ENCODE data around the gene NADK. TPM values are rescaled to one million over a fixed set of nuclear protein-coding genes. Genes with fewer than 3 reads are reported as not detected.
A peak's percentile ranks its signal among the peaks of the same experiment; 100 is the strongest.

The NADK gene
- total and polyA plus RNA-seq, 2 of the 13 experiments (the other 11 are each of a cell fraction or from before 2014, with no cell fraction given), result 56.6 to 60.1 TPM

- TF ChIP-seq PAF1 (CRISPR knock-in tag; IDR thresholded peaks at IDR 0.05) (no peak), ZNF367 (CRISPR knock-in tag; IDR thresholded peaks at IDR 0.05; ENCODE audit: borderline replicate concordance) (no peak), FOXK2 (IDR thresholded peaks at IDR 0.05) (no peak), NPAS2 (CRISPR knock-in tag; IDR thresholded peaks at IDR 0.05; ENCODE audit: borderline replicate concordance) (no peak), NR2F1 (CRISPR knock-in tag; IDR thresholded peaks at IDR 0.05) (peak in 1 of 2 experiments; percentile 44; a peak in 2 of 4 replicates), FOSL2 (CRISPR knock-in tag; IDR thresholded peaks at IDR 0.05) (no peak), GATA4 (IDR thresholded peaks at IDR 0.05; ENCODE audit: borderline replicate concordance, low read depth) (0 out of 2 replicates have a peak, but pooled peaks have one; percentile 4), PBX3 (CRISPR knock-in tag; IDR thresholded peaks at IDR 0.05; ENCODE audit: borderline replicate concordance) (no peak), TCF7L2 (IDR thresholded peaks at IDR 0.05; ENCODE audit: low read depth, low read length) (no peak), ZBTB21 (CRISPR knock-in tag; IDR thresholded peaks at IDR 0.05) (no peak), DPF2 (CRISPR knock-in tag; IDR thresholded peaks at IDR 0.05; ENCODE audit: borderline replicate concordance, low read depth) (no peak), ZNF674 (CRISPR knock-in tag; IDR thresholded peaks at IDR 0.05; ENCODE audit: low read depth) (no peak), KLF13 (CRISPR knock-in tag; IDR thresholded peaks at IDR 0.05) (no peak), ZGPAT (CRISPR knock-in tag; IDR thresholded peaks at IDR 0.05) (peak; percentile 42; the same call in 1 of the 2 replicates), EP300 (IDR thresholded peaks at IDR 0.05; ENCODE audit: low read depth in 2 of 2, low read length in 2 of 2) (no peak), EP300 (CRISPR knock-in tag; IDR thresholded peaks at IDR 0.05; ENCODE audit: borderline replicate concordance) (no peak), ZNF205 (CRISPR knock-in tag; IDR thresholded peaks at IDR 0.05) (no peak), ZNF431 (CRISPR knock-in tag; IDR thresholded peaks at IDR 0.05; ENCODE audit: borderline replicate concordance, low read depth) (no peak), GATAD2A (CRISPR knock-in tag; IDR thresholded peaks at IDR 0.05) (peak; percentile 8; the same call in 1 of the 2 replicates), ZNF383 (CRISPR knock-in tag; IDR thresholded peaks at IDR 0.05; ENCODE audit: borderline replicate concordance) (no peak), CENPX (CRISPR knock-in tag; IDR thresholded peaks at IDR 0.05) (no peak), DMAP1 (CRISPR knock-in tag; IDR thresholded peaks at IDR 0.05) (peak; percentile 2; the same call in 1 of the 2 replicates), ZNF354B (CRISPR knock-in tag; IDR thresholded peaks at IDR 0.05) (no peak), KAT2B (IDR thresholded peaks at IDR 0.05; ENCODE audit: borderline replicate concordance, low read depth, low read length) (no peak), ZNF496 (CRISPR knock-in tag; IDR thresholded peaks at IDR 0.05; ENCODE audit: insufficient replicate concordance) (no peak)
- TF ChIP-seq, protein P1, sequence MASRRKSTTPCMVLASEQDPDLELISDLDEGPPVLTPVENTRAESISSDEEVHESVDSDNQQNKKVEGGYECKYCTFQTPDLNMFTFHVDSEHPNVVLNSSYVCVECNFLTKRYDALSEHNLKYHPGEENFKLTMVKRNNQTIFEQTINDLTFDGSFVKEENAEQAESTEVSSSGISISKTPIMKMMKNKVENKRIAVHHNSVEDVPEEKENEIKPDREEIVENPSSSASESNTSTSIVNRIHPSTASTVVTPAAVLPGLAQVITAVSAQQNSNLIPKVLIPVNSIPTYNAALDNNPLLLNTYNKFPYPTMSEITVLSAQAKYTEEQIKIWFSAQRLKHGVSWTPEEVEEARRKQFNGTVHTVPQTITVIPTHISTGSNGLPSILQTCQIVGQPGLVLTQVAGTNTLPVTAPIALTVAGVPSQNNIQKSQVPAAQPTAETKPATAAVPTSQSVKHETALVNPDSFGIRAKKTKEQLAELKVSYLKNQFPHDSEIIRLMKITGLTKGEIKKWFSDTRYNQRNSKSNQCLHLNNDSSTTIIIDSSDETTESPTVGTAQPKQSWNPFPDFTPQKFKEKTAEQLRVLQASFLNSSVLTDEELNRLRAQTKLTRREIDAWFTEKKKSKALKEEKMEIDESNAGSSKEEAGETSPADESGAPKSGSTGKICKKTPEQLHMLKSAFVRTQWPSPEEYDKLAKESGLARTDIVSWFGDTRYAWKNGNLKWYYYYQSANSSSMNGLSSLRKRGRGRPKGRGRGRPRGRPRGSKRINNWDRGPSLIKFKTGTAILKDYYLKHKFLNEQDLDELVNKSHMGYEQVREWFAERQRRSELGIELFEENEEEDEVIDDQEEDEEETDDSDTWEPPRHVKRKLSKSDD (CRISPR knock-in tag; IDR thresholded peaks at IDR 0.05; ENCODE audit: low read depth), result no peak
Measured at GRCh38 chr1:1779320-1779675, 1.0 kb upstream of the NADK start (continued).

All from HepG2 (cell line).